Thyroid gland (tissue), 4 donors: ENCODE results near the gene SMG6.

Experiments
- CTCF ChIP-seq, 6 experiments: fragments of 200-600 bp in 3 of 6; fragments of 450-650 bp in 3 of 6; sonication (generic) in 3 of 6; IDR thresholded peaks; one replicate each; pipeline ENCODE4 v1.5.1; 2016 to 2019; ENCODE audit warnings: antibody characterized with exemption in 6 of 6, mild to moderate bottlenecking in 2 of 6, inconsistent platforms in 1 of 6, moderate library complexity in 1 of 6
- POLR2A ChIP-seq, 2 donors: fragments of 450-650 bp; IDR thresholded peaks; one replicate each; pipeline ENCODE4 v1.6.1; 2017; ENCODE audit warnings: antibody characterized with exemption in 2 of 2, mild to moderate bottlenecking in 2 of 2, moderate library complexity in 1 of 2

DNA sequence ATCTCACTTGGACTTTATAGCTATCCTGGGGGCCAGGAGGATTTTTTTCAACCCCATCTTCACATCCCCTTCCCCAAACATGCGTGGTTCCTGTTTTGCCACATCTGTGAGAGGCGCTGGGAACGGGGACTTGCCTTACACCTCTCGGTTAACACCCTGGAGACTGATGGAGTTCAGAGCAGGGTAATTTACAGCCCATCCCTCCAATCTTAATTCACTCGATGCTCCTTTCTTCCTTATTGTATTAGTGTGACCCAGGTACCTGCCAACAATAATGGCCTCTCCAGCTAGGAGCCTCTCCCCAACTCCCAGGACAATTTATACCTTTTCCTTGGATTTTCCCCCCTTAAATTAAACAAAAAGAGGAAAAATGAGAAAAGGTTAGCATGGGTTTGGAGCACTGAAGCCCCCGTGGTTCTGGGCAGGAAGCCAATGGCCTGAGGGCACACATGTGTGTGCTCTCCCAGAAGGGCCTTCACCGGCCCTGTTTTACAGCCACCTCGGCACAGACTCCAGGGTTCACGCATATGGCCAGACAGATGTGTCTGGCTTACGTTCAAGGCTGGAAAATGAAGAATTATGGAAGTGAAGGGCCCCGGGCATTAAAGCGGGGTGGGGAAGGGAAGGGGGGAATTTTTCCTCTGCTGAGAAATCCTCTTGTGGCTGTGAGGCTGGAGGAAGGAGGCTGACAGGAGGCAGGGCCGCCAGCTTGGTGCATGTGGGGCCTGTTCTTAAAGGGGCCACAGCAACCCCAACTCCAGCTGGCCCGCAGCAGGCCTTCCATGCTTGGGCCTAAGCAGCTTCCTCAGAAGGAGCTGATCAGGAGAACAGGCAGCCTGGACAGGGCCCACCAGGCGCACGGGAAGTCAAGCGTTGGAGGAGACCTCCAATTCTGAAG lies 227.2 kb downstream of the SMG6 start:
- no peak for TF ChIP-seq CTCF (IDR thresholded peaks at IDR 0.05)
- no peak for TF ChIP-seq POLR2A (IDR thresholded peaks at IDR 0.05)
